ENCODE data around the gene ABCA6.

Gene ABCA6

DNA sequence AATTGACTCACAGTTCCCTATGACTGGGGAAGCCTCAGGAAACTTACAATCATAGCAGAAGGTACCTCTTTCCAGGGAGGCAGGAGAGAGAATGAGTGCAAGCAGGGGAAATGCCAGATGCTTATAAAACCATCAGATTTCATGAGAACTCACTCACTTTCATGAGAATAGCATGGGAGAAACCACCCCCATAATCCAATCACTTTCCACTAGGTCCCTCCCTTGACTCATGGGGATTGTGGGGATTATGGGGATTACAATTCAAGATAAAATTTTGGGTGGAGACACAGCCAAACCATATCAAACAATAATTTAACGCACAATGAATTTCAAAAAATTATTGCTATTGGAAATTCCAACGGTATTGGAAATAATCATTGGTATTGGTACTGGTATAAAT, 96.0 kb downstream of the ABCA6 start:
- no peak for DNase-seq

GRCh38 chr17:69044371-69044770, 97.3 kb downstream of the ABCA6 start:
- no peak for DNase-seq

GRCh38 chr17:69043098-69043734, 98.5 kb downstream of the ABCA6 start:
- no peak for DNase-seq

GRCh38 chr17:69042308-69042707, 99.4 kb downstream of the ABCA6 start:
- DNase-seq: no peak

DNA sequence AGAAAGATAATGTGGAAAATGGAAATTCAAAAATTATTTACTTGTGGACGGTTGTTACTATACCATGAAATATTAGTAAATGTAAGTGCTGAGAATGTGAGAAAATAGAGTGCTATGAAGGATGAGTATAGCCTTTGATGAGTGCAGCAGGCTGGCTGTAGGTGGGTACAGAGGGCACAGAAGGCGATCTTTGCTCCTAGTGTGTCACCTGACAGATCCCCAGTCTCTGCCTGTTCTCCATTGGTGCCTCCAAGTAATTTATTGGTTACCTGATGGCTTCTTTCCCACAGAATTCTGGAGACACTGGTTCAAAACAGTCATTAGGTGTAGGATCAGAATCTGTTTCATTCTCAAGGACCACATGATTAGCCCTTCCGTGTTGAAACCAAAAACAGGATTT, 109.9 kb downstream of the ABCA6 start:
- no peak for DNase-seq

DNA sequence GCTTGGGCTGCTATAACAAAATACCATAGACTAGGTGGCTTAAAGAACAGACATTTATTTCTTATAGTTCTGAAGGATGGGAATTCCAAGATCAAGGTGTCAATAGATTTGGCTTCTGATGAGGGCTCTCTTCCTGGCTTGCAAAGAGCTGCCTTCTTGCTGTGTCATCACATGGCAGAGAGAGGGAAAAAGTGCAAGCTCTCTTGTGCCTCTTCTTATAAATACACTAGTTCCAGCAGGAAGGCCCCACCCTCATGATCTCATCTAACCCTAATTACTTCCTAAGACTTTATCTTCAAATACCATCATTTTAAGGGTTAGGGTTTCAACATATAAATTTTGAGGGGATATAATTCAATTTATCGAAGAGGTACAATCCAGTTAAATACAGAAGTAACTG, 111.5 kb downstream of the ABCA6 start:
- DNase-seq: no peak

Data from GDM1 (cell line).